GM19372 (cell line): ENCODE measurements around the gene ANP32B.
"Not testable (repeated sequence)": the region's sequence is repeated elsewhere in the genome, so short reads cannot be mapped to it uniquely, and the experiment has no call there.

Source experiments
- ATAC-seq: cut with Tn5 transposase; IDR thresholded peaks from one replicate; pipeline ENCODE4 v1.9.1; 2021; ENCODE audit warnings: mild to moderate bottlenecking, low read depth, moderate library complexity; ENCODE audit not compliant: unreplicated experiment

Gene ANP32B

GRCh38 chr9:97982683-97983588 is at the start of gene ANP32B:
Gene ANP32B (plus strand): TSS chr9:97983341. CDS start chr9:97983556, 215 bp downstream.
- ATAC-seq, result peak; percentile 58

- ATAC-seq, result no peak
Measured at GRCh38 chr9:97934321-97935115, 48.6 kb upstream of the ANP32B start.

GRCh38 chr9:97935276-97935675 is 47.9 kb upstream of the ANP32B start:
- no peak for ATAC-seq

- ATAC-seq, result no peak
Measured at GRCh38 chr9:97936998-97937397, 46.1 kb upstream of the ANP32B start.

GRCh38 chr9:97938081-97938644 is 45.0 kb upstream of the ANP32B start, which contains the start of gene HEMGN:
Gene HEMGN (minus strand): TSS chr9:97938172. CDS start chr9:97938136, 36 bp downstream.
- no peak for ATAC-seq

GRCh38 chr9:97940233-97940632 is 42.9 kb upstream of the ANP32B start:
- no peak for ATAC-seq

GRCh38 chr9:97940741-97941140 is 42.4 kb upstream of the ANP32B start:
- no peak for ATAC-seq

- ATAC-seq, result no peak
Measured at GRCh38 chr9:97941323-97941722, 41.8 kb upstream of the ANP32B start.

GRCh38 chr9:97943308-97943855 is 39.8 kb upstream of the ANP32B start:
- ATAC-seq, result no peak

GRCh38 chr9:97944612-97945011 is 38.5 kb upstream of the ANP32B start:
- ATAC-seq, result no peak

- ATAC-seq, result not testable (repeated sequence)
Measured at GRCh38 chr9:97945470-97945869, 37.7 kb upstream of the ANP32B start.

- ATAC-seq, result not testable (repeated sequence)
Measured at GRCh38 chr9:97947094-97947493, 36.0 kb upstream of the ANP32B start.

GRCh38 chr9:97950873-97951272 is 32.3 kb upstream of the ANP32B start:
- not testable (repeated sequence) for ATAC-seq

GRCh38 chr9:97954550-97954989 is 28.6 kb upstream of the ANP32B start:
- ATAC-seq, result no peak

- ATAC-seq, result no peak
Measured at GRCh38 chr9:97956331-97956730, 26.8 kb upstream of the ANP32B start.

GRCh38 chr9:97958812-97959511 is 24.2 kb upstream of the ANP32B start:
- no peak for ATAC-seq

GRCh38 chr9:97959585-97959984 is 23.6 kb upstream of the ANP32B start:
- no peak for ATAC-seq

- ATAC-seq, result not testable (repeated sequence)
Measured at GRCh38 chr9:97960678-97961328, 22.3 kb upstream of the ANP32B start.

- ATAC-seq, result no peak
Measured at GRCh38 chr9:97961361-97961760, 21.8 kb upstream of the ANP32B start.
